Cerebellar cortex (tissue), 1 donor: ENCODE measurements around the gene RXRA.

Experiments
- DNase-seq: peaks from one replicate; pipeline ENCODE4 v3.0.0-alpha.2; 2015; ENCODE audit warnings: low spot score

The RXRA gene

GRCh38 chr9:134473141-134474054, 147.1 kb downstream of the RXRA start:
- DNase-seq: no peak

GRCh38 chr9:134474055-134474370, 147.8 kb downstream of the RXRA start:
- DNase-seq: no peak

- DNase-seq: no peak
These were observed 148.9 kb downstream of the RXRA start for GRCh38 chr9:134475011-134475790.

GRCh38 chr9:134476272-134476941, 150.2 kb downstream of the RXRA start:
- DNase-seq: no peak

GRCh38 chr9:134476942-134477335, 150.7 kb downstream of the RXRA start:
- DNase-seq: no peak

- DNase-seq: no peak
These were observed 151.2 kb downstream of the RXRA start for GRCh38 chr9:134477342-134477925.

- no peak for DNase-seq
These were observed 151.7 kb downstream of the RXRA start for GRCh38 chr9:134477927-134478326.

- DNase-seq: no peak
These were observed 155.5 kb downstream of the RXRA start for GRCh38 chr9:134481762-134482161.

- no peak for DNase-seq
These were observed 156.0 kb downstream of the RXRA start for GRCh38 chr9:134482226-134482625.

GRCh38 chr9:134483361-134484184, 157.3 kb downstream of the RXRA start:
- DNase-seq: no peak

GRCh38 chr9:134484479-134484878, 158.2 kb downstream of the RXRA start:
- peak; percentile 21 for DNase-seq

- DNase-seq: no peak
These were observed 159.4 kb downstream of the RXRA start for GRCh38 chr9:134485653-134486052.

- DNase-seq: no peak
These were observed 159.9 kb downstream of the RXRA start for GRCh38 chr9:134486143-134486591.

- DNase-seq: no peak
These were observed 160.3 kb downstream of the RXRA start for GRCh38 chr9:134486596-134486995.
